H1 (cell line): ENCODE data around the gene ANKRD50. TPM values are rescaled to one million over a fixed set of nuclear protein-coding genes. Genes with fewer than 3 reads are reported as not detected.

ENCODE experiments used
- CTCF ChIA-PET: fragments of 300-600 bp; sonication (Branson Sonifier 250); formaldehyde crosslinking; loops from one replicate; lab custom pipeline; 2021; ENCODE audit not compliant: partially characterized antibody; lab: Charles Lee
- POLR2A ChIA-PET: fragments of 300-600 bp; sonication (Branson Sonifier 250); formaldehyde crosslinking; loops from one replicate; lab custom pipeline; 2021; ENCODE audit warnings: inconsistent platforms; ENCODE audit not compliant: partially characterized antibody; lab: Charles Lee
- DNase-seq, 2 experiments: peaks; one replicate each; pipeline versions ENCODE4 v3.0.0 to v3.0.0-alpha.2; 2010 to 2022; ENCODE audit warnings: low spot score in 2 of 2, low read depth in 1 of 2, mixed read lengths in 1 of 2
- FAIRE-seq: peaks from 2 replicates; lab custom pipeline; 2011; peaks lifted over from hg19 to GRCh38; lab: Jason Lieb, UNC
- H2AFZ ChIP-seq: 2 replicates; pipeline ENCODE4 v1.8.1; 2012; ENCODE audit warnings: low read length, inconsistent platforms
- H2AK5ac ChIP-seq: 2 replicates; pipeline ENCODE4 v1.6.1; 2013; ENCODE audit warnings: low read depth, low read length
- H2BK120ac ChIP-seq: replicated peaks from 2 replicates; pipeline ENCODE3; 2013; ENCODE audit warnings: low read depth, low read length, inconsistent platforms
- H2BK12ac ChIP-seq: 2 replicates; pipeline ENCODE4 v1.6.1; 2013; ENCODE audit warnings: low read depth, low read length
- H2BK15ac ChIP-seq: 2 replicates; pipeline ENCODE4 v1.6.1; 2013; ENCODE audit warnings: low read length
- H2BK20ac ChIP-seq: 2 replicates; pipeline ENCODE4 v1.6.1; 2013; ENCODE audit warnings: low read length
- H2BK5ac ChIP-seq: 2 replicates; pipeline ENCODE4 v1.6.1; 2013; ENCODE audit warnings: low read depth, low read length
- H3K14ac ChIP-seq: 2 replicates; pipeline ENCODE4 v1.6.1; 2013; ENCODE audit warnings: inconsistent platforms; ENCODE audit not compliant: insufficient read length
- H3K18ac ChIP-seq: 2 replicates; pipeline ENCODE4 v1.6.1; 2013; ENCODE audit warnings: low read length; ENCODE audit errors: extremely low read depth
- H3K23ac ChIP-seq: 2 replicates; pipeline ENCODE4 v1.6.1; 2013; ENCODE audit warnings: inconsistent platforms; ENCODE audit not compliant: insufficient read length
- H3K23me2 ChIP-seq: 2 replicates; pipeline ENCODE4 v1.6.1; 2013; ENCODE audit warnings: low read depth, low read length
- H3K27ac ChIP-seq: 2 replicates; pipeline ENCODE4 v1.6.1; 2011; ENCODE audit warnings: low read depth, low read length, inconsistent platforms
- H3K27me3 ChIP-seq, 4 experiments: replicated peaks in 1 of 4; 1 replicate in 1 of 4; 2 replicates in 3 of 4; pipeline versions ENCODE4 v1.6.1 to v1.8.1; 2011 to 2013; ENCODE audit warnings: low read length in 3 of 4, mild to moderate bottlenecking in 3 of 4, inconsistent platforms in 2 of 4, mixed read lengths in 2 of 4, moderate library complexity in 1 of 4; ENCODE audit not compliant: control insufficient read depth in 3 of 4, insufficient read depth in 3 of 4; ENCODE audit errors: extremely low read depth in 1 of 4
- H3K36me3 ChIP-seq, 4 experiments: 2 replicates each; pipeline versions ENCODE4 v1.6.1 to v1.8.1; 2011 to 2013; ENCODE audit warnings: mild to moderate bottlenecking in 4 of 4, low read length in 3 of 4, moderate library complexity in 2 of 4, control low read depth in 1 of 4, inconsistent platforms in 1 of 4; ENCODE audit not compliant: insufficient read depth in 4 of 4, control insufficient read depth in 2 of 4
- H3K4ac ChIP-seq: replicated peaks from 2 replicates; pipeline ENCODE3; 2013; ENCODE audit warnings: low read length, low read depth, mixed read lengths, inconsistent platforms; ENCODE audit not compliant: insufficient read length
- H3K4me1 ChIP-seq, 4 experiments: replicated peaks in 1 of 4; 1 replicate in 1 of 4; 2 replicates in 3 of 4; pipeline versions ENCODE4 v1.6.1 to v1.8.1; 2011 to 2013; ENCODE audit warnings: low read length in 3 of 4, inconsistent platforms in 2 of 4, mixed read lengths in 1 of 4; ENCODE audit not compliant: insufficient read depth in 4 of 4, control insufficient read depth in 3 of 4
- H3K4me2 ChIP-seq, 2 experiments: 2 replicates each; pipeline versions ENCODE4 v1.6.1 to v1.8.1; 2011 to 2013; ENCODE audit warnings: low read depth in 2 of 2, low read length in 2 of 2, control low read depth in 1 of 2, inconsistent platforms in 1 of 2, mild to moderate bottlenecking in 1 of 2; ENCODE audit not compliant: insufficient read depth in 1 of 2
- H3K4me3 ChIP-seq, 4 experiments: fragments of 200-600, 300-600 bp in 1 of 4; sonication (generic), shearing (Covaris generic), sonication (Bioruptor Twin) in 1 of 4; 2 replicates each; pipeline versions ENCODE4 v1.5.1 to v1.8.1; 2011 to 2016; ENCODE audit warnings: low read length in 4 of 4, low read depth in 3 of 4, control low read depth in 2 of 4, inconsistent platforms in 2 of 4, mild to moderate bottlenecking in 2 of 4, mixed read lengths in 1 of 4, moderate library complexity in 1 of 4; ENCODE audit not compliant: insufficient read depth in 2 of 4; ENCODE audit errors: extremely low read depth in 1 of 4
- H3K56ac ChIP-seq: replicated peaks from 2 replicates; pipeline ENCODE3; 2013; ENCODE audit warnings: low read depth, mild to moderate bottlenecking, mixed read lengths, low read length, inconsistent platforms; ENCODE audit not compliant: insufficient read length
- H3K79me1 ChIP-seq: 2 replicates; pipeline ENCODE4 v1.6.1; 2013; ENCODE audit warnings: low read depth, low read length, control low read depth
- H3K79me2 ChIP-seq, 2 experiments: 2 replicates each; pipeline versions ENCODE4 v1.6.1 to v1.8.1; 2012 to 2013; ENCODE audit warnings: low read length in 2 of 2, mild to moderate bottlenecking in 2 of 2, inconsistent platforms in 1 of 2; ENCODE audit not compliant: insufficient read depth in 2 of 2, control insufficient read depth in 1 of 2
- H3K9ac ChIP-seq, 4 experiments: replicated peaks in 1 of 4; 1 replicate in 1 of 4; 2 replicates in 3 of 4; pipeline versions ENCODE4 v1.6.1 to v1.8.1; 2011 to 2013; ENCODE audit warnings: low read depth in 3 of 4, low read length in 3 of 4, control low read depth in 2 of 4, mild to moderate bottlenecking in 2 of 4, moderate library complexity in 2 of 4, inconsistent platforms in 1 of 4; ENCODE audit errors: extremely low read depth in 1 of 4
- H3K9me3 ChIP-seq, 2 experiments: 2 replicates each; pipeline versions ENCODE4 v1.6.1 to v1.8.1; 2012 to 2013; ENCODE audit warnings: mild to moderate bottlenecking in 2 of 2, moderate library complexity in 2 of 2, control low read depth in 1 of 2, inconsistent platforms in 1 of 2, low read depth in 1 of 2, low read length in 1 of 2, mixed read lengths in 1 of 2; ENCODE audit not compliant: insufficient read depth in 2 of 2
- H4K20me1 ChIP-seq, 2 experiments: replicated peaks in 1 of 2; 2 replicates each; pipeline versions ENCODE3 to v1.8.1; 2011 to 2013; ENCODE audit warnings: inconsistent platforms in 2 of 2, low read length in 2 of 2, mild to moderate bottlenecking in 1 of 2; ENCODE audit not compliant: insufficient read depth in 2 of 2, control insufficient read depth in 1 of 2
- H4K5ac ChIP-seq: 2 replicates; pipeline ENCODE4 v1.6.1; 2013; ENCODE audit warnings: low read length, low read depth, mixed read lengths, inconsistent platforms; ENCODE audit not compliant: insufficient read length
- H4K8ac ChIP-seq: 2 replicates; pipeline ENCODE4 v1.8.0; 2013; ENCODE audit warnings: mild to moderate bottlenecking, moderate library complexity, low read length, inconsistent platforms; ENCODE audit not compliant: insufficient read depth; ENCODE audit errors: extremely low read depth
- H4K91ac ChIP-seq: replicated peaks from 2 replicates; pipeline ENCODE3; 2013; ENCODE audit warnings: low read length, mixed read lengths, inconsistent platforms; ENCODE audit not compliant: insufficient read length
- WGBS, 2 experiments: shearing (Covaris generic) in 1 of 2; methylation state at CpG; one replicate each; pipeline versions ENCODE4 v1.1.6 to v1.1.7; 2013 to 2015; ENCODE audit warnings: low lambda C conversion rate in 2 of 2, mixed read lengths in 2 of 2, inconsistent platforms in 1 of 2, low coverage in 1 of 2, missing lambda C conversion rate in 1 of 2; ENCODE audit not compliant: insufficient replicate concordance in 2 of 2, insufficient coverage in 1 of 2, insufficient read length in 1 of 2; ENCODE audit errors: extremely low coverage in 1 of 2, missing lambda C conversion rate in 1 of 2; 5-methylcytosine and 5-hydroxymethylcytosine counted together
- polyA plus RNA-seq, 7 experiments: library from polyadenylated mRNA; depleted of rRNA in 3 of 7; stranded (reverse) in 5 of 7; unstranded in 2 of 7; fragments of >200 nt in 5 of 7; fragments of 200-250 nt in 2 of 7; gene quantifications; 1 replicate in 5 of 7; 2 replicates in 1 of 7; 4 replicates in 1 of 7; pipeline versions ENCODE4 v1.2.1 to v1.2.3, GENCODE V29; 2011 to 2013; ENCODE audit warnings: missing spikeins in 2 of 7, mixed read lengths in 2 of 7
- total RNA-seq: library from RNA; stranded (reverse); fragmentation: NEBNext Ultra II Directional; extraction: Animal tissue kit (Norgen Biotek cat#: 25700); gene quantifications from 2 replicates; pipeline ENCODE4 v1.2.1, GENCODE V29; 2021

ANKRD50 gene
- total and polyA plus RNA-seq, 2 of the 8 experiments (the other 6 are each of a cell fraction or from before 2014, with no cell fraction given), result 8.5 to 25.0 TPM

DNA sequence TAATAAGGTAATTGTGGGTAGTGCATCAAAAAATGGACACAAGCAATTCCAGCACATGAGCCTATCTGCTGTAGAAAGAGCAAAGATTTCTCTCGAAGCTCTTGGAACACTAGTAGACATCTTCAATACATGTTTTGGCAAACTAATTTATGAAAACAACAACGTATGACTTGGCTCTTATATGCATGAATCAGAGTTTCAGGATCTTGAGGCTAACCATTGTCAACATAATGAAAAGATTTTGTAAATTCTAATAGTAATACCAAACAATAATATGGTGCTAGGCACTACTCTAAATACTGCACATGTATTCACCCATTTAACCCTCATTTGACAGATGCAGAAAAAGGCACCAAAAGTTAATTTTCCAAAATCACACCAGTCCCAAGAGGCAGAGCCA, 25.1 kb upstream of the ANKRD50 start:
- ChIA-PET CTCF (interaction anchor here (1.2 kb wide), 1 partner anchor 9 kb away, joined by 3 read pairs; no protein-coding TSS in a partner anchor), POLR2A (interaction anchor here (1.9 kb wide), 1 partner anchor 25 kb away, joined by 7 read pairs; the partner anchor contains the start of gene ANKRD50)
- Histone ChIP-seq H2BK12ac (no peak overlapping the region), H3K4ac (no peak overlapping the region), H3K36me3 (no peaks in the 10 kb centered on the region), H2BK120ac (no peak overlapping the region), H3K23ac (no peak overlapping the region), H3K27ac (no peak overlapping the region), H3K4me1 (peaks cover 0 to 8% (median 5%) of the 10 kb centered on the region in 4 experiments; a peak in 4 of 7 replicates), H3K79me1 (no peaks in the 10 kb centered on the region), H4K20me1 (no peaks in the 10 kb centered on the region), H2AK5ac (no peak overlapping the region), H2AFZ (no peak overlapping the region), H3K9me3 (no peaks in the 10 kb centered on the region), H3K4me3 (no peak overlapping the region), H2BK5ac (no peak overlapping the region), H3K27me3 (no peaks in the 10 kb centered on the region), H2BK20ac (no peak overlapping the region; the same call in 1 of the 2 replicates), H3K23me2 (no peaks in the 10 kb centered on the region), H3K9ac (no peak overlapping the region), H3K79me2 (no peaks in the 10 kb centered on the region), H3K14ac (no peak overlapping the region), H2BK15ac (no peak overlapping the region), H4K91ac (no peak overlapping the region), H4K8ac (no peak overlapping the region), H3K56ac (no peak overlapping the region), H3K18ac (no peak overlapping the region), H3K4me2 (no peak overlapping the region), H4K5ac (no peak overlapping the region)
- 84% methylated on average over 2 of the region's 2 CpGs; no CpG with 5 or more reads in 1 of the 2 experiments for WGBS, 2 experiments
- DNase-seq, result no peak
- FAIRE-seq, result no peak
